Fibroblast of villous mesenchyme (primary cell): ENCODE measurements around the gene SFT2D2. TPM values are rescaled to one million over a fixed set of nuclear protein-coding genes. Genes with fewer than 3 reads are reported as not detected.

Source experiments
- DNase-seq: peaks from one replicate; pipeline ENCODE4 v3.0.0-alpha.2; 2010; ENCODE audit warnings: low read depth
- H3K4me3 ChIP-seq: 2 replicates; pipeline ENCODE4 v1.5.1; 2011; ENCODE audit warnings: low read depth, mild to moderate bottlenecking, low read length
- total RNA-seq: library from RNA; depleted of rRNA; stranded (reverse); fragments of >200 nt; gene quantifications from 2 replicates; pipeline ENCODE4 v1.2.3, GENCODE V29; 2012
- TF ChIP-seq, protein P1 (sequence below): IDR thresholded peaks from 2 replicates; pipeline ENCODE4 v1.5.1; 2012; ENCODE audit warnings: low read depth, mild to moderate bottlenecking, low read length; ENCODE audit not compliant: insufficient read depth

SFT2D2 gene
- total RNA-seq, 1 donor = 47.1 TPM

DNA sequence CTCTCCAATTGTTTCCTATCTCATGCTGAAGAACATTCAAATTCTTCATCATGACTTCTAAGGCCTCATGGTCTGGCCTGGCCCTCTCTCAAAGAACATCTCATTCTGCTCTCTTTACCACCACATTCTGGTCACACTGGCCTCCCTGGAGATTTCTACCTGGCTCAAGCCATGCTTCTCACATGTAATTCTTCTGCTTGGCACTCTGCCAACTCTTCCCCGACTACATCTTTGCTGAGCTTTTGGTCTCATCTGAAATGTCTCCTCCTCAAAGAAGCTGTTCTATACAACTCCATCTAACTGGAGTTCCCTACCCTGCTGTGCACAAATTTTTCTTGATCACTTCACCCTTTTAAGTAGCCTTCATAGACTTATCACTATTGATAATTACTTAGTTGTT, 53.4 kb downstream of the SFT2D2 start:
- H3K4me3 ChIP-seq = no peak overlapping the region
- TF ChIP-seq, protein P1, sequence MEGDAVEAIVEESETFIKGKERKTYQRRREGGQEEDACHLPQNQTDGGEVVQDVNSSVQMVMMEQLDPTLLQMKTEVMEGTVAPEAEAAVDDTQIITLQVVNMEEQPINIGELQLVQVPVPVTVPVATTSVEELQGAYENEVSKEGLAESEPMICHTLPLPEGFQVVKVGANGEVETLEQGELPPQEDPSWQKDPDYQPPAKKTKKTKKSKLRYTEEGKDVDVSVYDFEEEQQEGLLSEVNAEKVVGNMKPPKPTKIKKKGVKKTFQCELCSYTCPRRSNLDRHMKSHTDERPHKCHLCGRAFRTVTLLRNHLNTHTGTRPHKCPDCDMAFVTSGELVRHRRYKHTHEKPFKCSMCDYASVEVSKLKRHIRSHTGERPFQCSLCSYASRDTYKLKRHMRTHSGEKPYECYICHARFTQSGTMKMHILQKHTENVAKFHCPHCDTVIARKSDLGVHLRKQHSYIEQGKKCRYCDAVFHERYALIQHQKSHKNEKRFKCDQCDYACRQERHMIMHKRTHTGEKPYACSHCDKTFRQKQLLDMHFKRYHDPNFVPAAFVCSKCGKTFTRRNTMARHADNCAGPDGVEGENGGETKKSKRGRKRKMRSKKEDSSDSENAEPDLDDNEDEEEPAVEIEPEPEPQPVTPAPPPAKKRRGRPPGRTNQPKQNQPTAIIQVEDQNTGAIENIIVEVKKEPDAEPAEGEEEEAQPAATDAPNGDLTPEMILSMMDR = no peak
- DNase-seq = no peak

GRCh38 chr1:168280296-168280927, 54.6 kb downstream of the SFT2D2 start, which contains the start of gene TBX19:
TBX19 (plus strand) TSS chr1:168280877; CDS start chr1:168281091, 214 bp downstream.
- H3K4me3 ChIP-seq = no peak within 1 kb of the TSS
- DNase-seq = no peak
- TF ChIP-seq, protein P1 = no peak

- no peak overlapping the region for H3K4me3 ChIP-seq
- TF ChIP-seq, protein P1 = no peak
- no peak for DNase-seq
These were observed 56.0 kb downstream of the SFT2D2 start for GRCh38 chr1:168281603-168282325.

DNA sequence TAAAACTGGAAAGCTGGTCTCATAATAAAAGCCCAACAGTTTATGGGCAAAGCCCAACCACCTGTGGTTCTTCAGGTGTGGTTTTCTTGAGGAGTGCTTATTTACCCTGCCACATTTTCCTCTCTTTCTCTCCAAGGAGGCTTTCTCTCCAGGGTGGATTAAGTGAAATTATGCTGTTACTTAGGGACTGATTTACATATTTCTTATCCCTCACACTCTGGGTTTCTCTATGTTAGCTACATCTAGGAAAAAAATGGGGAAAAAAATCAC, 59.7 kb downstream of the SFT2D2 start:
- no peak overlapping the region for H3K4me3 ChIP-seq
- DNase-seq = no peak
- TF ChIP-seq, protein P1 = no peak

GRCh38 chr1:168285971-168286927, 60.4 kb downstream of the SFT2D2 start:
- no peak for DNase-seq
- TF ChIP-seq, protein P1 = no peak
- no peak overlapping the region for H3K4me3 ChIP-seq

DNA sequence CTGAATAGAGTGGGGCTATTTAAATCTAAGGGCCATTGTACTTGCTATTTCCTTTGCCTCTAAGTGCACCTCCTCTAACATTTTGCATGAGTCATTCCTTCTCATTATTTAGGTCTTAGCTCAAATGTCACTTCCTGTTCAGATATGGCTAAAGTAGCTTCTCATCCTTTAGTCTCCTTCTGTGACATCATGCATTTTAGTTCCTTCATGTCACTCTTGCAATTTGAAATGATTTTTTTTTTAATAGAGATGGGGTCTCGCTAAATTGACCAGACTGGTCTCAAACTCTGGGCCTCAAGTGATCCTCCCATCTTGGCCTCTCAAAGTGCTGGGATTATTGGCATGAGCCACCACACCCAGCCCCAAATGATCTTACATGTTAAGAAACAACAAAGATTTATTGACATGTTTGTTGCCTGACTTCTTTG, 61.4 kb downstream of the SFT2D2 start:
- no peak overlapping the region for H3K4me3 ChIP-seq
- TF ChIP-seq, protein P1 = no peak
- DNase-seq = peak; percentile 28
